ENCODE results near the gene ADH1B.

ADH1B gene

GRCh38 chr4:99317354-99317753 lies 3.8 kb downstream of the ADH1B start:
- Histone ChIP-seq H3K36me3 (ENCODE audit: control insufficient read depth in 1 of 2, insufficient read depth in 2 of 2, low read depth in 1 of 2, low read length in 2 of 2) (peaks cover 0 to 2% of the 10 kb centered on the region in 2 experiments), H4K91ac (ENCODE audit: low read length) (no peak overlapping the region), H2BK120ac (ENCODE audit: low read depth, low read length) (no peak overlapping the region), H3K18ac (ENCODE audit: low read depth in 1 of 2, low read length in 2 of 2) (no peak overlapping the region), H2BK5ac (ENCODE audit: low read depth, low read length, poor library complexity, severe bottlenecking) (no peak overlapping the region), H3K4me1 (ENCODE audit: control insufficient read depth, insufficient read depth, low read depth, low read length) (peaks cover 3% of the 10 kb centered on the region), H2BK15ac (ENCODE audit: low read depth, poor library complexity, severe bottlenecking) (no peak overlapping the region), H3K27me3 (ENCODE audit: control insufficient read depth in 1 of 2, insufficient read depth in 1 of 2, low read length in 2 of 2) (no peaks in the 10 kb centered on the region), H3K79me1 (replicated peaks; ENCODE audit: low read length, poor library complexity, severe bottlenecking) (no peaks in the 10 kb centered on the region), H3K4me3 (ENCODE audit: insufficient read depth in 1 of 2, low read depth in 1 of 2, low read length in 2 of 2) (no peak overlapping the region), H2BK12ac (ENCODE audit: low read length in 2 of 2) (no peak overlapping the region), H3K4me2 (ENCODE audit: low read length, poor library complexity, severe bottlenecking) (no peak overlapping the region), H3K9me3 (ENCODE audit: control insufficient read depth, low read length) (no peaks in the 10 kb centered on the region), H3K4ac (ENCODE audit: low read depth in 1 of 2, low read length in 2 of 2) (no peak overlapping the region), H4K8ac (ENCODE audit: low read length) (no peak overlapping the region), H3K27ac (ENCODE audit: low read length, poor library complexity, severe bottlenecking) (no peak overlapping the region), H3K23ac (ENCODE audit: low read length in 2 of 2) (no peak overlapping the region), H2AFZ (ENCODE audit: low read depth, low read length) (no peak overlapping the region), H2AK5ac (ENCODE audit: low read length, severe bottlenecking) (no peak overlapping the region), H3K14ac (ENCODE audit: low read length in 2 of 2) (no peak overlapping the region), H3K9ac (ENCODE audit: low read length) (no peak overlapping the region)
- WGBS: 83% methylated on average over 3 of the region's 3 CpGs
- no peak for DNase-seq

GRCh38 chr4:99315839-99316238 lies 5.4 kb downstream of the ADH1B start:
- no peak overlapping the region for H4K91ac ChIP-seq (ENCODE audit: low read length)
- no peak overlapping the region for H2BK120ac ChIP-seq (ENCODE audit: low read depth, low read length)
- H2BK5ac ChIP-seq (ENCODE audit: low read depth, low read length, poor library complexity, severe bottlenecking): no peak overlapping the region
- no peak overlapping the region for H3K27ac ChIP-seq (ENCODE audit: low read length, poor library complexity, severe bottlenecking)
- H3K18ac ChIP-seq (ENCODE audit: low read depth in 1 of 2, low read length in 2 of 2): no peak overlapping the region
- H3K9ac ChIP-seq (ENCODE audit: low read length): no peak overlapping the region
- H2AK5ac ChIP-seq (ENCODE audit: low read length, severe bottlenecking): no peak overlapping the region
- no peaks in the 10 kb centered on the region for H3K9me3 ChIP-seq (ENCODE audit: control insufficient read depth, low read length)
- H3K27me3 ChIP-seq (ENCODE audit: control insufficient read depth in 1 of 2, insufficient read depth in 1 of 2, low read length in 2 of 2): no peaks in the 10 kb centered on the region
- peaks cover 3% of the 10 kb centered on the region for H3K4me1 ChIP-seq (ENCODE audit: control insufficient read depth, insufficient read depth, low read depth, low read length)
- H3K79me1 ChIP-seq (replicated peaks; ENCODE audit: low read length, poor library complexity, severe bottlenecking): no peaks in the 10 kb centered on the region
- H3K14ac ChIP-seq (ENCODE audit: low read length in 2 of 2): no peak overlapping the region
- no peak overlapping the region for H4K8ac ChIP-seq (ENCODE audit: low read length)
- no peak for DNase-seq
- H2AFZ ChIP-seq (ENCODE audit: low read depth, low read length): no peak overlapping the region
- H2BK12ac ChIP-seq (ENCODE audit: low read length in 2 of 2): no peak overlapping the region
- no peak overlapping the region for H3K23ac ChIP-seq (ENCODE audit: low read length in 2 of 2)
- peaks cover 0 to 8% of the 10 kb centered on the region in 2 experiments for H3K36me3 ChIP-seq (ENCODE audit: control insufficient read depth in 1 of 2, insufficient read depth in 2 of 2, low read depth in 1 of 2, low read length in 2 of 2)
- no peak overlapping the region for H3K4me3 ChIP-seq (ENCODE audit: insufficient read depth in 1 of 2, low read depth in 1 of 2, low read length in 2 of 2)
- H2BK15ac ChIP-seq (ENCODE audit: low read depth, poor library complexity, severe bottlenecking): no peak overlapping the region
- 70% methylated on average over 6 of the region's 6 CpGs for WGBS
- H3K4ac ChIP-seq (ENCODE audit: low read depth in 1 of 2, low read length in 2 of 2): no peak overlapping the region
- no peak overlapping the region for H3K4me2 ChIP-seq (ENCODE audit: low read length, poor library complexity, severe bottlenecking)

- no peaks in the 10 kb centered on the region for H3K27me3 ChIP-seq (ENCODE audit: control insufficient read depth in 1 of 2, insufficient read depth in 1 of 2, low read length in 2 of 2)
Measured at GRCh38 chr4:99314211-99314610, 7.0 kb downstream of the ADH1B start.

GRCh38 chr4:99310389-99310788 lies 10.8 kb downstream of the ADH1B start:
- 72% methylated on average over 2 of the region's 2 CpGs for WGBS
- no peaks in the 10 kb centered on the region for H3K4me1 ChIP-seq (ENCODE audit: control insufficient read depth, insufficient read depth, low read depth, low read length)
- H3K23ac ChIP-seq (ENCODE audit: low read length in 2 of 2): no peak overlapping the region

More at GRCh38 chr4:99314211-99314610, 7.0 kb downstream of the ADH1B start:
- H2BK15ac ChIP-seq (ENCODE audit: low read depth, poor library complexity, severe bottlenecking): no peak overlapping the region
- H2BK12ac ChIP-seq (ENCODE audit: low read length in 2 of 2): no peak overlapping the region
- H3K23ac ChIP-seq (ENCODE audit: low read length in 2 of 2): no peak overlapping the region
- H3K9ac ChIP-seq (ENCODE audit: low read length): no peak overlapping the region
- peaks cover 0 to 13% of the 10 kb centered on the region in 2 experiments for H3K36me3 ChIP-seq (ENCODE audit: control insufficient read depth in 1 of 2, insufficient read depth in 2 of 2, low read depth in 1 of 2, low read length in 2 of 2)
- H2BK5ac ChIP-seq (ENCODE audit: low read depth, low read length, poor library complexity, severe bottlenecking): no peak overlapping the region
- no peak overlapping the region for H3K4me3 ChIP-seq (ENCODE audit: insufficient read depth in 1 of 2, low read depth in 1 of 2, low read length in 2 of 2)
- H3K79me1 ChIP-seq (replicated peaks; ENCODE audit: low read length, poor library complexity, severe bottlenecking): no peaks in the 10 kb centered on the region
- H3K4ac ChIP-seq (ENCODE audit: low read depth in 1 of 2, low read length in 2 of 2): no peak overlapping the region
- no peak overlapping the region for H3K27ac ChIP-seq (ENCODE audit: low read length, poor library complexity, severe bottlenecking)
- no peak for DNase-seq
- H4K91ac ChIP-seq (ENCODE audit: low read length): no peak overlapping the region
- H3K14ac ChIP-seq (ENCODE audit: low read length in 2 of 2): no peak overlapping the region
- H2AK5ac ChIP-seq (ENCODE audit: low read length, severe bottlenecking): no peak overlapping the region
- H2AFZ ChIP-seq (ENCODE audit: low read depth, low read length): no peak overlapping the region
- no peaks in the 10 kb centered on the region for H3K9me3 ChIP-seq (ENCODE audit: control insufficient read depth, low read length)
- H4K8ac ChIP-seq (ENCODE audit: low read length): no peak overlapping the region
- 77% methylated on average over 1 of the region's 1 CpG for WGBS
- H3K4me2 ChIP-seq (ENCODE audit: low read length, poor library complexity, severe bottlenecking): no peak overlapping the region
- peaks cover 3% of the 10 kb centered on the region for H3K4me1 ChIP-seq (ENCODE audit: control insufficient read depth, insufficient read depth, low read depth, low read length)
- no peak overlapping the region for H3K18ac ChIP-seq (ENCODE audit: low read depth in 1 of 2, low read length in 2 of 2)
- H2BK120ac ChIP-seq (ENCODE audit: low read depth, low read length): no peak overlapping the region

More at GRCh38 chr4:99310389-99310788, 10.8 kb downstream of the ADH1B start:
- H3K18ac ChIP-seq (ENCODE audit: low read depth in 1 of 2, low read length in 2 of 2): no peak overlapping the region
- H3K9me3 ChIP-seq (ENCODE audit: control insufficient read depth, low read length): no peaks in the 10 kb centered on the region
- no peak overlapping the region for H3K4ac ChIP-seq (ENCODE audit: low read depth in 1 of 2, low read length in 2 of 2)
- no peak overlapping the region for H3K27ac ChIP-seq (ENCODE audit: low read length, poor library complexity, severe bottlenecking)
- no peak overlapping the region for H2AK5ac ChIP-seq (ENCODE audit: low read length, severe bottlenecking)
- H3K14ac ChIP-seq (ENCODE audit: low read length in 2 of 2): no peak overlapping the region
- H2BK120ac ChIP-seq (ENCODE audit: low read depth, low read length): no peak overlapping the region
- H2BK5ac ChIP-seq (ENCODE audit: low read depth, low read length, poor library complexity, severe bottlenecking): no peak overlapping the region
- H3K27me3 ChIP-seq (ENCODE audit: control insufficient read depth in 1 of 2, insufficient read depth in 1 of 2, low read length in 2 of 2): no peaks in the 10 kb centered on the region
- H3K79me1 ChIP-seq (replicated peaks; ENCODE audit: low read length, poor library complexity, severe bottlenecking): no peaks in the 10 kb centered on the region
- no peak overlapping the region for H4K91ac ChIP-seq (ENCODE audit: low read length)
- H3K36me3 ChIP-seq (ENCODE audit: control insufficient read depth in 1 of 2, insufficient read depth in 2 of 2, low read depth in 1 of 2, low read length in 2 of 2): peaks cover 0 to 11% of the 10 kb centered on the region in 2 experiments
- H4K8ac ChIP-seq (ENCODE audit: low read length): no peak overlapping the region
- H3K4me2 ChIP-seq (ENCODE audit: low read length, poor library complexity, severe bottlenecking): no peak overlapping the region
- DNase-seq: no peak
- H3K9ac ChIP-seq (ENCODE audit: low read length): no peak overlapping the region
- no peak overlapping the region for H2AFZ ChIP-seq (ENCODE audit: low read depth, low read length)
- no peak overlapping the region for H2BK15ac ChIP-seq (ENCODE audit: low read depth, poor library complexity, severe bottlenecking)
- no peak overlapping the region for H2BK12ac ChIP-seq (ENCODE audit: low read length in 2 of 2)
- no peak overlapping the region for H3K4me3 ChIP-seq (ENCODE audit: insufficient read depth in 1 of 2, low read depth in 1 of 2, low read length in 2 of 2)
